GM19455 (cell line): ENCODE results near the gene ZNF282.
A peak's percentile ranks its signal among the peaks of the same experiment; 100 is the strongest.
"Not testable (repeated sequence)": the region's sequence is repeated elsewhere in the genome, so short reads cannot be mapped to it uniquely, and the experiment has no call there.

Experiments used
- ATAC-seq: cut with Tn5 transposase; IDR thresholded peaks from one replicate; pipeline ENCODE4 v1.9.1; 2021; ENCODE audit not compliant: unreplicated experiment

Gene ZNF282

DNA sequence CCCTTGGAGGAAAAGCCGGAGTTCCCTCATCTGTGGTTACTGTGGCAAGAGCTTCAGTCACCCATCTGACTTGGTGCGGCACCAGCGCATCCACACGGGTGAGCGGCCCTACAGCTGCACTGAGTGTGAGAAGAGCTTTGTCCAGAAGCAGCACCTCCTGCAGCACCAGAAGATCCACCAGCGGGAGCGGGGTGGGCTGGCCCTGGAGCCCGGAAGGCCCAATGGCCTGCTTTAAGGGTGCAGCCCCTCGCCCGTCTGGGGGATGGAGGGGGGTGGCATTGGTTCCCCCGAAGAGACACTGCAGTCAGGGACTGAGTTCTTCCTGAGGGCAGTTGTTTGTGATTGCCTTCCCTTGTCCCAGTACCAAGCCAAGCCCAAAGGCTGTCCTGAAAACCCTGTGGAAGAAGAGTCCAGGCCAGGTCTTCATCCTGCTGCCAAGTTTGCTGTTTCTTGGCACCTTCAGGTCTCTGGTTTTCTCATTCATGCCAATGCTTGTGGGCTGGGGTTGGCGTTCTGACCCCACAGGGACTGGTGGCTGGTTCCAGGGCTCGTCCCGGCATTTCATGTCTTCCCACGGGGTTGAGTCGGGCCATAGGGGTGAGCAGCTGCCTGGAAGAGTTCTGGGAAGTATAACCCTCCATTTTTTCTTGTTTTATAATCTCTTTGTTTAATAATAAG lies 59.0 kb downstream of the ZNF282 start:
- no peak for ATAC-seq

DNA sequence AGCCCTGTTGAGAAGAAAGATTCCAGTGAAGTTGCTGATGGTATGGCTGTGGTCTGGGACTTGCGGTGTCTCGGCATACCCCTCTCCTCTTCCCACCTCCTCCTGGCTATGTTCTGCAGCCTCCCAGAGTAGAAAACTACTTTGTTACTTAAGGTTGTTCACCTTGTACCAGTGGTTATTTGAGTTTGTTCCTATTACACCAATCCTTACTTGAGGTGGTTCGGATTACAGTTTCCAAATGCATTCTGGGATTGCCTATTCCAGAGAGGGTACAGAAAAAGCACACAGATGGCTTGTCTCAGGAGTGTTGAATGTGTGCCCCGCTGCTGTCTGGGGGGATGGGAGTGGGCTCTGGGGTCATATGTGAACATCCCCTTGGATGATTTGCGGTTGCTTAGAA lies 59.8 kb downstream of the ZNF282 start:
- no peak for ATAC-seq

DNA sequence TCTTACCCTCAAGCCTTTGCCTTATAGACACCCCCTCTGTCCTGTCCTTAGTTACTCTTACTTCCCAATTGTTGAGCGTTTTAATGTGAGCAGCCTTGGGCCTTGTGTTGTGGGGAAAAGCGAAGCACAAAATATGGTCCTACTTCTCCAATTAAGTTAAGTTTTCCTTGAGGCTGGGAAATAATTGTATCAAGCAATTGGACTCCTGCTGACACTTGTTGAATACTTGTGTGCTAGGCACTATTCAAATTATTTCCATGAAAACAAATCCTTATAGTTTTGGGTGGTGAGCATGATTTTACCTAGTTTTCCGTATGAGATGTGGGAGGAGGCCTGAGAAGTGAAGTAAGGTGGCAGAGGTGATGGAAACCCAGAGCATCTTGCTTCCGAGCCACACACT lies 61.2 kb downstream of the ZNF282 start:
- ATAC-seq = no peak

DNA sequence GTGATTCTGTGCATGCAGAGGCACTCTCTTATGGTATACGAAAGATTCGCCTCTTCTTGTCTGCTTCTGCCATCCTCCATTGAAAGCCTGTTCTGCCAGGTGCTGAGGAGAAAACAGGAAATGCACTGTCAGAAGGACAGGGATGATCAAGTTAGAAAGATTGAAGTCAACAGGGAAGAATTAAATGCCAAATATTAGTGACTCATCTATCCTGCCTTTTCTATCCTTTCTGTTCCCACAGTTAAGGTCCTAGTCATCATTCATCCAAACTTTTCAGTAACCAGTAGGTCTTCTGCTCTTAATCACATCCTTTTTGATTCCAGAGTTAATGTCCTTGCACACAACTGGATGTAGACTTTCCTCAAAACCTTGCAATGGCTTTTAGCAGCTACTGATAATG lies 61.8 kb downstream of the ZNF282 start:
- ATAC-seq = no peak

DNA sequence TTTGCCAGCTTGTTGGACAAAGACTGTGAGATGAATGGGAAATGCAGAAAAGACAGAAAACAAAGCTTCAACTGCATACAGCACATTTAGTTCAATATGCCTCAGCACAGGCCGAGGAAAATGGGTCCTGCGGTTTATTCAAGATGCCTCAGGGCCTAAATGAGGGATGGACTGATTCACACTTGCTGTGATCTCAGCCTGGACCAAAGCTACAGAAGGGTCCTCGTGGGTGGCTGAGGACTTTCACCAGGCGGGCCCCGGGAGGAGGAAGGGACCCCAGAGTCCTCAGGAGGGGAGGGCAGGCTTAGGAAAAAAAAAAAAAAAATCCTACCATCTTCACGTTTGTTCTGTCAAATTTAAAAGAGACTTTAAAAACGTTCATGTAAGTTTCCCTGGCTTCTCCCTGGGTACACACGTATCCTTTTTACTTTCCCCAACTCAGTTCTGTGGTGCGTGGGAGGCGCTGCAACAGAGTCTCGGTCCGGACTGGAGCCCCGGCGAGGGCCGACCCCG lies 66.0 kb downstream of the ZNF282 start:
- peak; percentile 10 for ATAC-seq

DNA sequence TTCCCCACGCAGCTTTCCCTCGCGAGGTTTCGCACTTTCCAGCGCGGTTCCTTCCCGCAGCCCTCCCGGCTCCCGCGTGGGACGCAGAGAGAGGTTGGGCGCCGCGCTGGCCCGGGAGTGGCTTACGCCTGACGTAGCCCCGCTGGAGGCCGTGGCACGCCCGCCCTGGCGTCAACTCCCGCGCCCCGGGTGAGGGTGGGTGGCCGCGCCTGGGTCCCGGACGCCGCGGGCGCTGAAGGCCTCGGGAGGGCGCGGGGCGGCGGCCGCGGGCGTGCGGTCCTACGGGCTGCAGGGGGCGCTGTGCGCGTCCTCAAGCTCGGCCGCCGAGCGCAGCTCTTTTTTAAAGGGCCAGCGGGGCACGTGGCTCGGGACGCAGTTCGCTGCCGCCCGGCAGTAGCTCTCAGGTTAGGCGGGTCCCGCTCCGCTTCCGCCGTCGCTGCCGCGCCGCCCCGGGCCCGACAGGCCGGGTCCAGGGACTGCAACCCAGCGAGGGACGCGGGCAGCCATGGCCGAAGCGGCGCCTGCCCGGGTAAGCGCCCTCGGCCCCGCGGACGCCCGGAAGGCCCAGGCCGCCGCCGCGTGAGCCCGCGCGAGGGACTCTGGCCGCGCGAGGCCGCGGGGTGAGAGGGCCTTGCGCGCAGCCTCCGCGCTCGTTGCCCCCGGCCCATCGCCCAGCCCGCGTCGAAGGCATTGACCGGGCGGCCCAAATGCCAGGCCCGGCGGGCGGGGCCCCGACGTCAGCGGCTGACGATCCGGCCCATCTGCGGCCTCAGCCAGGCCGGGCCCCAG lies 66.7 kb downstream of the ZNF282 start, which contains the start of gene ZNF783:
TSS of gene ZNF783 (plus strand) at position 368 of the 789 bp plus-strand sequence. CDS start at position 506, 138 bp downstream.
- ATAC-seq = peak; percentile 79

DNA sequence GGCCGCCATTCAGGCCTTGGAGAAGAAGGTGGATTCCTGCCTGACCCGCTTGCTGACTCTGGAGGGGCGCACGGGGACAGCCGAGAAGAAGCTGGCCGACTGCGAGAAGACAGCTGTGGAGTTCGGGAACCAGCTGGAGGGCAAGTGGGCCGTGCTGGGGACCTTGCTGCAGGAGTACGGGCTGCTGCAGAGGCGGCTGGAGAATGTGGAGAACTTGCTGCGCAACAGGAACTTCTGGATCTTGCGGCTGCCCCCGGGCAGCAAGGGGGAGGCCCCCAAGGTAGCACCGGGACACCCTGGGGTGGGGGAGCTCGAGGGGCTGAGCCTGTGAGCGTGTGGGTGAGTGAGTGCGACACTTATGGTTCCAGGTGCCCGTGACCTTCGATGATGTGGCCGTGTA lies 71.1 kb downstream of the ZNF282 start:
- no peak for ATAC-seq

DNA sequence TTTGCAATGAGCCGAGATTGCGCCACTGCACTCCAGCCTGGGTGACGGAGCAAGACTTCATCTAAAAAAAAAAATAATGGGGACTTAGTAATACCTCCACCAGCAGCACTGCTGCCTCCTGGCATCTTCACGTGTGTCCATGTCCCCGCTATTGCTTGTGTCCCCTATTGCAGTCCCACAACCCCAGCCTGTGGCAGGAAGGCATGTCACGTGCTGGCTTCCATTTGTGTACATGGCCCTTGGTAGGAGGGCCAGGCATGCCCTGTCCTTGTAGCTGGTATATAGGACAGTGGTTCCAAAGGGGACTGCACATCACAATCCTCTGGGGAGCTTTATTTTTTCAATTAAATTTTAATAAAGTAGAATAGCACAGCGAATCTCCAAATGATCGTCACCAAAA lies 72.4 kb downstream of the ZNF282 start:
- ATAC-seq = no peak

DNA sequence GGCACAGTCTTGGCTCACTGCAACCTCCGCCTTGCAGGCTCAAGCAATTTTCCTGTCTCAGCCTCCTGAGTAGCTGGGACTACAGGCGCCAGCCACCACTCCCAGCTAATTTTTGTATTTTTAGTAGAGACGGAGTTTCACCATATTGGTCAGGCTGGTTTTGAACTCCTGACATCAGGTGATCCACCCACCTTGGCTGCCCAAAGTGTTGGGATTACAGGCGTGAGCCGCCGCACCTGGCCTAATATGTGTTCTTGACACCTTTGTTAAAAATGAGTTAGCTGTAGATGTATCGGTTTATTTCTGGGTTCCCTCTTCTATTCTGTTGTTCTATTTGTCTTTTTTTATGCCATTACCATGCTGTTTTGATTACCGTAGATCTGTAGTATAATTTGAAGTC lies 79.1 kb downstream of the ZNF282 start:
- not testable (repeated sequence) for ATAC-seq
